Stimulated activated CD8-positive, alpha-beta memory T cell treated with anti-CD3 and anti-CD28 coated beads, Interleukin-7, amount 100 ng/mL, for 1 hour (primary cell): Measurements from ENCODE around the gene TBX4.
"Not testable (repeated sequence)": the region's sequence is repeated elsewhere in the genome, so short reads cannot be mapped to it uniquely, and the experiment has no call there.

Experiments
- DNase-seq, 2 donors: peaks; one replicate each; pipeline ENCODE4 v3.0.0-alpha.2; 2020; ENCODE audit warnings: low read depth in 2 of 2

Gene TBX4

GRCh38 chr17:61498042-61498994 lies 46.1 kb downstream of the TBX4 start:
- no peak for DNase-seq

DNA sequence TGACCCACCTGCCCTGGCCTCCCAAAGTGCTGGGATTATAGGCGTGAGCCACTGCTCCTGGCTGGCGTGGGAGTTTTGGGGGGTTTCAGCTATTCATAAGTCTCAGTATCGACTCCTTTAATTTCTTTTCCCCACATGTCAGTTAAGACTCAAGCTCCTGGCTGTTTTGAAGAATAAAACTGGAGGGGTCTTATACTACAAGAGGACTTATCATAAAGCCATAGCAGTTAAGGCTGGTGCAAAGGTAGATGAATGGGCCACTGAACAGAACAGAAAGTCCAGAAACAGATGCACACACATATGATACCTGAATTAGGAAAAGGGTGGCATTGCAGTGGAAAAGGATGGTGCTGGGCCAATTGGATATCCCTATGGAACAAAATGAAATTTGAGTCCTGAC lies 47.4 kb downstream of the TBX4 start:
- DNase-seq = no peak

DNA sequence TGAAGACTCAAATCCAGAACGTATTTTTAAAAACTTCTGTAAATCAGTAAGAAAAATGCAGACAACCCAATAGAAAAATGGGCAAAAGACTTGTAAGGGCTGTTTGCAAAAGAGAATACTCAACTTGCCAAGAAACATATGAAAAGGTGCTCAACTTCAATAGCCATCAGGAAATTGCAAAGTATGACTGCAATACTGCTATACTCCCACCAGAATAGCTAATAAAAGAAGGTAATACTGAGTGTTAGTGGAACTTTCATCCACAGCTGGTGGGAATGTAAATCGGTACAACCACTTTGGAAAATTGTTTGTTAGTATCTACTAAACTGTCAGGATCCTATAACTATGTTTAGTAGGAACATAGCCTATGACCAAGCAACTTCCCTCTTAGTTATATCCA lies 48.1 kb downstream of the TBX4 start:
- DNase-seq = no peak

GRCh38 chr17:61502292-61502691 lies 50.1 kb downstream of the TBX4 start:
- no peak for DNase-seq

DNA sequence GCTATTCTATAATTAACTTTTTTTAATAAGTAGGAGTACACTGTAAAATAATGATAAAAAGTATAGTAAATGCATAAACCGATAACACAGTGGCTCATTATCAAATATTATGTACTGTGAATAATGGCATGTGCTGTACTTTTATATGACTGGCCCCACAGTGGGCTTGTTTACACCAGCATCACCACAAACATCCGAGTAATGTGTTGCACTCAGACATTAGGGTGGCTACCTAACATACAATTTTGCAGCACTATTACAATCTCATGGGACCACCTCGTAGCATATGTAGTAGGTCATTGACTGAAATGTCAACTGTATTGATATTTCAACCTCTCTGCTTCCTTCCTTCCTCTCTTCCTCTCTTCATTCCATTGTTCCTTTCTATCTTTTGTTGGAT lies 51.7 kb downstream of the TBX4 start:
- DNase-seq = no peak

GRCh38 chr17:61504697-61505096 lies 52.5 kb downstream of the TBX4 start:
- no peak for DNase-seq

GRCh38 chr17:61505846-61506627 lies 53.8 kb downstream of the TBX4 start:
- no peak for DNase-seq

- no peak for DNase-seq
These were observed 55.3 kb downstream of the TBX4 start for GRCh38 chr17:61507383-61508066.

DNA sequence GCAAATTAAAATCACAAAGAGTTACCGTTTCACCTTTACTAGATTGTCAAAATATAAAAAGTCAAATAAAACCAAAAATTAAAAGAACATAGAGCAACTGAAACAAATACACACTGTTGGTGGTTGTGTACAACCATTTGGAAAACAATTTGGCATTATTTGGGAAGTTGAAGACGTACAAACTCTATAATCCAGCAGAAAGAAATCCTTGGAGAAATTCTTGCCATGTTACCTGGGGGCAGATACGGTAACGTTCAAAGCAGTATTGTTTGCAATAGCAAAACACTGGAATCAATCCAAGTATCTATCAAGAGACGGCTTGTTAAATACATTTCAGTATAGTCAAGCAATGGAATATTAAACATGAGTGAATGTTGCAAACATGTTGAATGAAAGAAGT lies 56.7 kb downstream of the TBX4 start:
- no peak for DNase-seq

- DNase-seq = not testable (repeated sequence)
These were observed 57.2 kb downstream of the TBX4 start for GRCh38 chr17:61509454-61509853.

- DNase-seq = no peak
These were observed 58.0 kb downstream of the TBX4 start for GRCh38 chr17:61510237-61510636.

GRCh38 chr17:61510991-61511390 lies 58.8 kb downstream of the TBX4 start:
- DNase-seq = no peak

DNA sequence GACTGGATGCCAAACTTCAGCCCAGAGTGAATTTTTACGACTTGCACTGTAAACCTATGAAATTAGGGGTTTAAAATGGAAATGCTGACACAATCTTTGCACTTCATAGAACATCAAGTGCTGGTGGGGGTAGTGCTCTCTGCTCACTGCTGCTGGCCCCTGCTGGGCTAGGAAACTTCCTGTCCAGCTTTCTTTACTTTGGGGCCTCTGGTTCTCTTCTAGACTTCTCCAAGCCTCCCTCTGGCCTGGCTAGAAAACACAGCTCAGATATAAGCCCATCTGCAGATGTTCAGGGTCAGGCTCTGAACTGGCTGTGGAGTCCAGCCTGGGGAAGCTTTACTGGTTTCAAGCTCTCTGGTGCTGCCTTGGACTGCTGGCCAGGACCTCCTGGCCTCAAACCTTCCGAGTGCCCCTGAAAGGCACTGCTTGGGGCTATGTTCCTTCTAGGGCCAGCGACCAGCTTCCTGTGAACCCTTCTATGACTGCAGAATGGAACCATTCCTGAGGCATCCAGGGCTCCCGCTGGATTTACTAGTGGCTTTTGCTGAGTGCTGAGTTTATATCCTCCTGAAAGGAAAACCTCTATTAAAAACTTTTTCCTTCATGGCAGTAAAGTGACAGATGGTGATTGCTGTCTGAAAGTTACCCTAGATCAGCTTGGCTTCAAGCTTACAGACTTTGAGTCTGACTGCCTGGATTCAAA lies 59.4 kb downstream of the TBX4 start:
- no peak for DNase-seq

DNA sequence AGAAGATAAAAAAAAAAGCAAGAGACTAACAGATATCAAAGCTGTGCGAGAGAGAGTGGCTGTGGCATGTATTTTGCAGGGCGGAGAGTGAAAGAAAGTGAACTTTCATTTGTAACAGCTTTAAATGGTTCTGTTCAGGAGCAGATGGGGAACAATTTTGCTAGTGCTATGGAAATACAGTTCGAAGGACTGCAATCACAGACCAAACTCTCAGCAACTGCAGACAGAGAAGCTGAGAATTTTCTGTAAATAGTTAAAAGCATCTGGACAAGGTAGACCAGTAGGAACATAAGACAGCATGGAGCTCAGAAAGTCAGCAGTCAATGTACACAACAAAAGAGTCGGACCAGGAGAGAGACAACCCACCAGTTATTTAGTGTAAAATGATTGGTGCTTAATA lies 62.3 kb downstream of the TBX4 start:
- no peak for DNase-seq

DNA sequence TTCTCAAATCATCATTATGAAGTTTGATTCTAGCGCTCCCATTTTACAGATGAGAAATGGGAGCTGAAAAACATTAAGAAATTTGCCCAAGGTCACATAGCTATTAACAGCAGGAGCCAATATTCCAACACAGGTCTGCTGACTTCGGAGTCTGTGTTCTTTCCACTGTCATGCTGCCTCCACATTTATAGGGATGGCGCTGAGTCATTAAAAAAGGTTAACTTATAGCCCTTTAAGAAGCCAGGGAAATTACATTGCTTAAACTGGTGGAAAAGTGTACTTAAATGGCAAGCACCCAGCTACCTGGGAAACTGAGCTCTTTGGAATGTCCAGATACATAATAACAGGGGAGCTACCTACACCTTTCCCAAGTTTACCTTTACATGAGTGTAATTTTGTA lies 65.0 kb downstream of the TBX4 start:
- no peak for DNase-seq

GRCh38 chr17:61517843-61518606 lies 65.8 kb downstream of the TBX4 start:
- DNase-seq = no peak

DNA sequence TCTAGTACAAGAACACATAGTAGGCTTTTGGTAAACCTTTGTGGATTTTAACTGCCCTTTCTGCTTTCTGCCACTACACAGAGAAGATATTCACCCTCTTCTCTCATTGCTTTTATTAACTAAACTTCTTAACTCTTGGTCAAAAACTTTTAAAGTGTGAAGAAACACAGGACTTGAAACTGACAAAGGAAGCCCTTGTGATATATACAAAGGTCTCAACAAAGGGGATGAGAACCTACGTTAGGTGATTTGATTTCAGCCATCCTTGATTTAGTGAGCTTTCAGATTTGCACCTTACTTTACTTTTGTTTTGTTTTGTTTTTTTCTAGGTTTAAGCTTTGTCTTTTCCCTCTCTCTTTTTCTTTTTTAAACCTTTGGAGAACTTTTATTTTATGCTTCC lies 66.9 kb downstream of the TBX4 start:
- no peak for DNase-seq

DNA sequence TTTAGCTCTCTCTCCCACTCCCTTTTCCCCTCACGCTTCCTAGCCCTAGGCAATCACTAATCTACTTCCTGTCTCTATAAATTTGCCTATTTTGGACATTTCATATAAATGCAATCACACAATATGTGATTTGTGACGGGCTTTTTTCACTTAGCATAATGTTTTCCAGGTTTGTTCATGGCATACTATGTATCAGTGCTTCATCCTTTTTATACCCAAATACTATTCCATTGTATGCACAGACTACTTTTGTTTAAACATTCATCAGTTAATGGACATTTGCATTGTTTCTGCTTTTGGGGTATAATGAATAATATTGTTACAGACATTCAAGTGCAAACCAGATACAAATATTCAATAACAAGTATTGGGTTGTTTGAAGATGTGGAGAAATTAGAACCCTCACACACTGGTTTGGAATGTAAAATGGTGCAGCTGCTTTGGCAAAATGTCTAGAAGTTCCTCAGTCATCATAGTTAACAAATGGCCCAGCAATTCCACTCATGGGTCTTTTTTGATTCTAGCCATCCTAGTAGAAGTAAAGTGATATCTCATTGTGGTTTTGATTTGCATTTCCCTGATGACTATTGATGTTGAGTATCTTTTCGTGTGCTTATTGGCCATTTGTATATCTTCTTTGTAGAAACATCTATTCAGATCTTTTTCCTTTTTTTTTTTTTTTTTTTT lies 67.7 kb downstream of the TBX4 start:
- DNase-seq = no peak

- no peak for DNase-seq
These were observed 68.7 kb downstream of the TBX4 start for GRCh38 chr17:61520897-61521296.

GRCh38 chr17:61522088-61522487 lies 69.9 kb downstream of the TBX4 start:
- no peak for DNase-seq
